OCI-LY7 (cell line): Measurements from ENCODE around the gene GRK5. TPM values are rescaled to one million over a fixed set of nuclear protein-coding genes. Genes with fewer than 3 reads are reported as not detected.

Source experiments
- BruUV-seq: library from RNA; stranded (reverse); fragments of 400-500 nt; replicated peaks from 2 replicates; lab custom pipeline; 2021; lab: Mats Ljungman, UMichigan
- CTCF ChIA-PET: fragments of 300-600 bp; sonication (Branson Sonifier 250); formaldehyde crosslinking; loops from one replicate; lab custom pipeline; 2022; ENCODE audit warnings: antibody characterized with exemption; ENCODE audit not compliant: unreplicated experiment; lab: Charles Lee
- POLR2A ChIA-PET: fragments of 300-600 bp; sonication (Branson Sonifier 250); formaldehyde crosslinking; loops from one replicate; lab custom pipeline; 2022; ENCODE audit warnings: antibody characterized with exemption; lab: Charles Lee
- DNase-seq: peaks from one replicate; pipeline ENCODE4 v3.0.0-alpha.2; 2015; ENCODE audit warnings: low spot score
- H2AFZ ChIP-seq: fragments of 200-600 bp; sonication (generic), shearing (Covaris generic); 2 replicates; pipeline ENCODE4 v1.6.1; 2014; ENCODE audit warnings: mild to moderate bottlenecking, antibody characterized with exemption, low read length, moderate library complexity
- H3K27ac ChIP-seq: fragments of 200-600 bp; sonication (generic); 2 replicates; pipeline ENCODE4 v1.5.1; 2014; ENCODE audit warnings: mixed run types, low read depth, mild to moderate bottlenecking, moderate library complexity, low read length, inconsistent platforms; ENCODE audit not compliant: poor library complexity, severe bottlenecking
- H3K36me3 ChIP-seq: fragments of 200-600 bp; sonication (generic); 2 replicates; pipeline ENCODE4 v1.6.1; 2014; ENCODE audit warnings: mild to moderate bottlenecking, antibody characterized with exemption, low read length, moderate library complexity, mixed read lengths; ENCODE audit not compliant: insufficient read depth
- H3K4me1 ChIP-seq: fragments of 200-600 bp; sonication (generic); 2 replicates; pipeline ENCODE4 v1.5.1; 2014; ENCODE audit warnings: mild to moderate bottlenecking, low read length; ENCODE audit not compliant: insufficient read depth, poor library complexity, severe bottlenecking
- H3K4me2 ChIP-seq: fragments of 200-600 bp; sonication (generic); 2 replicates; pipeline ENCODE4 v1.6.1; 2014; ENCODE audit warnings: mild to moderate bottlenecking, low read length
- H3K4me3 ChIP-seq: fragments of 200-600 bp; sonication (generic); 2 replicates; pipeline ENCODE4 v1.5.1; 2014; ENCODE audit warnings: mild to moderate bottlenecking, low read depth, low read length; ENCODE audit not compliant: poor library complexity, severe bottlenecking
- H3K79me2 ChIP-seq: fragments of 200-600 bp; sonication (generic); 2 replicates; pipeline ENCODE4 v1.6.1; 2016; ENCODE audit warnings: low read depth, mild to moderate bottlenecking, low read length, moderate library complexity, mixed read lengths; ENCODE audit not compliant: insufficient read depth
- H3K9me2 ChIP-seq: fragments of 200-600 bp; sonication (generic); 2 replicates; pipeline ENCODE4 v1.6.1; 2016; ENCODE audit warnings: mild to moderate bottlenecking, low read length, mixed read lengths; ENCODE audit not compliant: insufficient read depth
- H3K9me3 ChIP-seq: fragments of 200-600 bp; sonication (generic); 2 replicates; pipeline ENCODE4 v1.6.1; 2014; ENCODE audit warnings: mild to moderate bottlenecking, mixed run types, low read length, mixed read lengths
- H4K20me1 ChIP-seq: fragments of 200-600 bp; sonication (generic); 2 replicates; pipeline ENCODE4 v1.6.1; 2014; ENCODE audit warnings: mild to moderate bottlenecking, antibody characterized with exemption, low read length, moderate library complexity, mixed read lengths; ENCODE audit not compliant: insufficient read depth
- EZH2phosphoT487 ChIP-seq: fragments of 200-600 bp; sonication (generic); IDR thresholded peaks from 2 replicates; pipeline ENCODE4 v1.6.1; 2018; ENCODE audit warnings: low read depth, borderline replicate concordance, mild to moderate bottlenecking, mixed run types, antibody characterized with exemption, low read length, moderate library complexity, mixed read lengths
- intact Hi-C: fragments of 100-400 bp; cut with micrococcal nuclease; formaldehyde crosslinking; loops from one replicate; pipeline ENCODE4 v1.10.0; 2022; ENCODE audit not compliant: unreplicated experiment
- total RNA-seq, 2 experiments: library from RNA; depleted of rRNA in 1 of 2; stranded (reverse); fragments of >200 nt in 1 of 2; shearing (Covaris generic) in 1 of 2; gene quantifications; 2 replicates each; pipeline ENCODE4 v1.2.3, GENCODE V29; 2014 to 2022
- TF ChIP-seq, protein P1 (sequence below): fragments of 200-600 bp; sonication (generic); conservative IDR thresholded peaks from 2 replicates; pipeline ENCODE4 v1.5.1; 2014; ENCODE audit warnings: mild to moderate bottlenecking, antibody characterized with exemption, low read length, moderate library complexity, mixed read lengths

The GRK5 gene
- total RNA-seq, 2 experiments from 2014 or later: 4.7 to 10.2 TPM

DNA sequence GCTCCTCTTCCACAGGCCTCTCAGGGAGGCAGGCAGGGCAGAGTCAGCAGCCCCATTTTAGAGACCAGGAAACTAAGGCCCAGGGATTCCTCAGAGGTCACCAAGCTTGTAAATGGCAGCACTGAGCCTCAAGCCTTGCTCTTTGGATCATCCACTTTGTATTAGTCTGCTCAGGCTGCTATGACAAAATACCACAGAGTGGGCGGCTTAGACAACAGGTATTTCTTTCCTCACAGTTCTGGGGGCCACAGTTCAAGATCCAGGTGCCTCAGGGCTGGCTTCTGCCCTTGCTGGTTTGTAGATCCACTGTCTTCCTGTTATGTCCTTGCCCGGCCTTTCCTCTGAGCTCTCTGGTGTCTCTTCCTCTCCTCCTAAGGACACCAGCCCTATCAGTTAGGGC lies 151.2 kb downstream of the GRK5 start:
- H4K20me1 ChIP-seq: no peaks in the 10 kb centered on the region
- peaks cover 17% of the 10 kb centered on the region for H3K9me3 ChIP-seq
- ChIA-PET POLR2A (no interaction called here), CTCF (interaction anchor here (0.6 to 1.0 kb wide), 2 partner anchors 8 to 152 kb away, joined by 3 read pairs; no protein-coding TSS in a partner anchor)
- H3K4me3 ChIP-seq: no peak overlapping the region
- no peak overlapping the region for H3K4me2 ChIP-seq
- H3K79me2 ChIP-seq: no peaks in the 10 kb centered on the region
- H3K27ac ChIP-seq: no peak overlapping the region
- no peaks in the 10 kb centered on the region for H3K9me2 ChIP-seq
- DNase-seq: no peak
- BruUV-seq: no TSS peak
- H3K36me3 ChIP-seq: no peaks in the 10 kb centered on the region; the same call in 1 of the 2 replicates
- no peak overlapping the region for H2AFZ ChIP-seq
- TF ChIP-seq, protein P1, sequence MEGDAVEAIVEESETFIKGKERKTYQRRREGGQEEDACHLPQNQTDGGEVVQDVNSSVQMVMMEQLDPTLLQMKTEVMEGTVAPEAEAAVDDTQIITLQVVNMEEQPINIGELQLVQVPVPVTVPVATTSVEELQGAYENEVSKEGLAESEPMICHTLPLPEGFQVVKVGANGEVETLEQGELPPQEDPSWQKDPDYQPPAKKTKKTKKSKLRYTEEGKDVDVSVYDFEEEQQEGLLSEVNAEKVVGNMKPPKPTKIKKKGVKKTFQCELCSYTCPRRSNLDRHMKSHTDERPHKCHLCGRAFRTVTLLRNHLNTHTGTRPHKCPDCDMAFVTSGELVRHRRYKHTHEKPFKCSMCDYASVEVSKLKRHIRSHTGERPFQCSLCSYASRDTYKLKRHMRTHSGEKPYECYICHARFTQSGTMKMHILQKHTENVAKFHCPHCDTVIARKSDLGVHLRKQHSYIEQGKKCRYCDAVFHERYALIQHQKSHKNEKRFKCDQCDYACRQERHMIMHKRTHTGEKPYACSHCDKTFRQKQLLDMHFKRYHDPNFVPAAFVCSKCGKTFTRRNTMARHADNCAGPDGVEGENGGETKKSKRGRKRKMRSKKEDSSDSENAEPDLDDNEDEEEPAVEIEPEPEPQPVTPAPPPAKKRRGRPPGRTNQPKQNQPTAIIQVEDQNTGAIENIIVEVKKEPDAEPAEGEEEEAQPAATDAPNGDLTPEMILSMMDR: no peak
- no peak for TF ChIP-seq EZH2phosphoT487
- peaks cover 22% of the 10 kb centered on the region for H3K4me1 ChIP-seq
- intact Hi-C loops: no loop called here

GRCh38 chr10:119359025-119359424 lies 151.7 kb downstream of the GRK5 start:
- TF ChIP-seq, protein P1: no peak
- TF ChIP-seq EZH2phosphoT487: no peak
- ChIA-PET CTCF (no interaction called here), POLR2A (no interaction called here)
- no peak overlapping the region for H3K4me2 ChIP-seq
- no peaks in the 10 kb centered on the region; the same call in 1 of the 2 replicates for H3K36me3 ChIP-seq
- H3K4me1 ChIP-seq: peaks cover 22% of the 10 kb centered on the region
- DNase-seq: no peak
- no peak overlapping the region for H2AFZ ChIP-seq
- intact Hi-C loops: no loop called here
- no peaks in the 10 kb centered on the region for H3K9me2 ChIP-seq
- BruUV-seq: no TSS peak
- no peaks in the 10 kb centered on the region for H4K20me1 ChIP-seq
- no peaks in the 10 kb centered on the region for H3K79me2 ChIP-seq
- no peak overlapping the region for H3K4me3 ChIP-seq
- H3K9me3 ChIP-seq: peaks cover 17% of the 10 kb centered on the region
- H3K27ac ChIP-seq: no peak overlapping the region

DNA sequence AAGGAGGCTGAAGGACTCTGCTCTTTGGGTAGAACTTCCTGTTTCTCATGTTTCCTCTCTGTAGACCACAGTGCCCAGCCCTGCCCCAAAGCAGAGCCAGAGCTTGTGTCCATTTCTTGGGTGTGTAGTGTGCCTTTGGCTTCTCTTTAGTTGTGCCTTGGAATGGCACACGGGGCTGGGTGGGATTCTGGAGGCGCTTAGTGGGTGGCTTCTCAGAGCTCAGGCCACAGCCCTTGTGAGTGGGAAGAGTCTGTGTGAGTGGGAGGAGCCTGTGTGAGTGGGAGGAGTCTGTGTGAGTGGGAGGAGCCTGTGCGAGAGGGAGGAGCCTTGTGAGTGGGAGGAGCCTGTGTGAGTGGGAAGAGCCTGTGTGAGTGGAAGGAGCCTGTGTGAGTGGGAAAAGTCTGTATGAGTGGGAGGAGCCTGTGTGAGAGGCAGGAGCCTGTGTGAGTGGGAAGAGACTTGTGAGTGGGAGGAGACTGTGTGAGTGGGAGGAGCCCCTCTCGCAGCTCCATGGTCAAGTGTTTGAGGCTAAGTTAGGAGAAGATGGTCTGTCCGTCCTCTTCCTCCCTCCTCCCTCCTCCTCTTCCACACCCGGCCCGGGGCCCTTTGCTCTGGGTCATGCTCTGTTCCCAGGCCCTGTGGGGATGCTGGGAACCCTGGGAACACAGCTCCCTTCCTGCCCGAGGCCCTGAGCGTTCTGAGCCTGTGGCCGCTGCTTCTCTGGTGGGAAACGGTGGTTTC lies 153.0 kb downstream of the GRK5 start:
- peaks cover 17% of the 10 kb centered on the region for H3K9me3 ChIP-seq
- no peak overlapping the region for H3K4me3 ChIP-seq
- POLR2A ChIA-PET: no interaction called here
- H3K27ac ChIP-seq: no peak overlapping the region
- H2AFZ ChIP-seq: no peak overlapping the region
- peaks cover 26% of the 10 kb centered on the region for H3K4me1 ChIP-seq
- DNase-seq: peak; percentile 42
- H3K79me2 ChIP-seq: no peaks in the 10 kb centered on the region
- no peak for TF ChIP-seq EZH2phosphoT487
- TF ChIP-seq, protein P1: no peak
- no peaks in the 10 kb centered on the region for H4K20me1 ChIP-seq
- intact Hi-C loops: loop anchor here (2.0 kb wide), 1 partner anchor 54 kb away; no protein-coding TSS in a partner anchor
- H3K4me2 ChIP-seq: no peak overlapping the region
- no peaks in the 10 kb centered on the region for H3K9me2 ChIP-seq
- CTCF ChIA-PET: no interaction called here
- H3K36me3 ChIP-seq: no peaks in the 10 kb centered on the region; the same call in 1 of the 2 replicates
- BruUV-seq: no TSS peak
